ENCODE data around the gene RERG. TPM values are rescaled to one million over a fixed set of nuclear protein-coding genes. Genes with fewer than 3 reads are reported as not detected.

The RERG gene
- total RNA-seq, 2 experiments from 2014 or later = not detected

- H3K27ac Mint-ChIP-seq = no peak overlapping the region
- H3K27me3 Mint-ChIP-seq = peaks cover 54% of the 10 kb centered on the region
- no peaks in the 10 kb centered on the region for H3K4me1 Mint-ChIP-seq (ENCODE audit: low read depth)
- Histone ChIP-seq H3K27me3 (ENCODE audit: control insufficient read depth in 1 of 2, insufficient read depth in 2 of 2, low read length in 2 of 2) (peaks cover 0 to 32% of the 10 kb centered on the region in 2 experiments), H3K4me3 (ENCODE audit: low read length) (no peak overlapping the region), H3K36me3 (ENCODE audit: insufficient read depth, low read length) (no peaks in the 10 kb centered on the region), H3K27ac (ENCODE audit: low read depth in 1 of 2, low read length in 2 of 2) (no peak overlapping the region), H3K9me3 (ENCODE audit: control insufficient read depth in 1 of 2, insufficient read depth in 1 of 2, low read length in 2 of 2) (peaks cover 0 to 3% of the 10 kb centered on the region in 2 experiments), H3K4me1 (ENCODE audit: insufficient read depth, low read length) (no peaks in the 10 kb centered on the region)
- DNase-seq = no peak
- ChIA-PET CTCF (interaction anchor here (1.0 to 1.2 kb wide), 2 partner anchors 13 to 14 kb away, joined by 3 to 7 read pairs; partner anchors contain the start of gene RERG), POLR2A (no interaction called here)
- no peak overlapping the region for H3K4me3 Mint-ChIP-seq
- intact Hi-C loops (cut with DNase I, micrococcal nuclease) = no loop called here
- no peaks in the 10 kb centered on the region for H3K36me3 Mint-ChIP-seq (ENCODE audit: low read depth)
- TF ChIP-seq, protein P1, sequence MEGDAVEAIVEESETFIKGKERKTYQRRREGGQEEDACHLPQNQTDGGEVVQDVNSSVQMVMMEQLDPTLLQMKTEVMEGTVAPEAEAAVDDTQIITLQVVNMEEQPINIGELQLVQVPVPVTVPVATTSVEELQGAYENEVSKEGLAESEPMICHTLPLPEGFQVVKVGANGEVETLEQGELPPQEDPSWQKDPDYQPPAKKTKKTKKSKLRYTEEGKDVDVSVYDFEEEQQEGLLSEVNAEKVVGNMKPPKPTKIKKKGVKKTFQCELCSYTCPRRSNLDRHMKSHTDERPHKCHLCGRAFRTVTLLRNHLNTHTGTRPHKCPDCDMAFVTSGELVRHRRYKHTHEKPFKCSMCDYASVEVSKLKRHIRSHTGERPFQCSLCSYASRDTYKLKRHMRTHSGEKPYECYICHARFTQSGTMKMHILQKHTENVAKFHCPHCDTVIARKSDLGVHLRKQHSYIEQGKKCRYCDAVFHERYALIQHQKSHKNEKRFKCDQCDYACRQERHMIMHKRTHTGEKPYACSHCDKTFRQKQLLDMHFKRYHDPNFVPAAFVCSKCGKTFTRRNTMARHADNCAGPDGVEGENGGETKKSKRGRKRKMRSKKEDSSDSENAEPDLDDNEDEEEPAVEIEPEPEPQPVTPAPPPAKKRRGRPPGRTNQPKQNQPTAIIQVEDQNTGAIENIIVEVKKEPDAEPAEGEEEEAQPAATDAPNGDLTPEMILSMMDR (IDR thresholded peaks at IDR 0.05) = no peak
- no peak for ATAC-seq (ENCODE audit: poor library complexity)
- H3K9me3 Mint-ChIP-seq = no peaks in the 10 kb centered on the region
Measured at GRCh38 chr12:15234011-15234410, 12.8 kb upstream of the RERG start.

DNA sequence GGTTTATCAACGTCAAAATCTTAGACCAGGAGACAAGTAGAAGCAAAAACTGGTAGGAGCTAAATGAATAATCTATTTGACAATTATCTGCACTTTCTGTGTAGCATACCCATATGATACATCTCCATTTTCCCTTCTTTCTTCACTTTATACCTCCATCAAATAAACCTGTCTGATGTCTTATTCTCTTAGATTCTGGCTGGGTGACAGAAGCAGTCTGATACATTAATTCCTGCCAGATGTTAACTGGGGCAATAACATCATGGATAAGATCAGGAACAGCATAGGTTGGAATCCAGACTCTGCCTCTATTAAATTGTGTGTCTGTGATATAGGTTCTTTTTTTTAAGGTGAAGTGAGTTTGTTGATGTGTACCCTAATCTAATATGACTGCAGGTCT lies 11.7 kb upstream of the RERG start:
- Histone ChIP-seq H3K4me1 (ENCODE audit: insufficient read depth, low read length) (no peaks in the 10 kb centered on the region), H3K36me3 (ENCODE audit: insufficient read depth, low read length) (no peaks in the 10 kb centered on the region), H3K27ac (ENCODE audit: low read depth in 1 of 2, low read length in 2 of 2) (no peak overlapping the region), H3K27me3 (ENCODE audit: control insufficient read depth in 1 of 2, insufficient read depth in 2 of 2, low read length in 2 of 2) (peaks cover 0 to 22% of the 10 kb centered on the region in 2 experiments), H3K4me3 (ENCODE audit: low read length) (no peak overlapping the region), H3K9me3 (ENCODE audit: control insufficient read depth in 1 of 2, insufficient read depth in 1 of 2, low read length in 2 of 2) (peaks cover 0 to 3% of the 10 kb centered on the region in 2 experiments)
- no peaks in the 10 kb centered on the region for H3K36me3 Mint-ChIP-seq (ENCODE audit: low read depth)
- no peak for DNase-seq
- no peak overlapping the region for H3K27ac Mint-ChIP-seq
- H3K4me3 Mint-ChIP-seq = no peak overlapping the region
- CTCF ChIA-PET = interaction anchor here (1.2 kb wide), 1 partner anchor 12 kb away, joined by 7 read pairs; the partner anchor contains the start of gene RERG
- ATAC-seq (ENCODE audit: poor library complexity) = no peak
- TF ChIP-seq, protein P1 (IDR thresholded peaks at IDR 0.05) = no peak
- H3K4me1 Mint-ChIP-seq (ENCODE audit: low read depth) = no peaks in the 10 kb centered on the region
- intact Hi-C loops (cut with DNase I, micrococcal nuclease) = no loop called here
- H3K9me3 Mint-ChIP-seq = no peaks in the 10 kb centered on the region
- H3K27me3 Mint-ChIP-seq = peaks cover 53% of the 10 kb centered on the region
- POLR2A ChIA-PET = no interaction called here

- no peak for ATAC-seq (ENCODE audit: poor library complexity)
- Histone ChIP-seq H3K9me3 (ENCODE audit: control insufficient read depth in 1 of 2, insufficient read depth in 1 of 2, low read length in 2 of 2) (peaks cover 0 to 3% of the 10 kb centered on the region in 2 experiments), H3K27ac (ENCODE audit: low read depth in 1 of 2, low read length in 2 of 2) (no peak overlapping the region), H3K4me3 (ENCODE audit: low read length) (no peak overlapping the region), H3K27me3 (ENCODE audit: control insufficient read depth in 1 of 2, insufficient read depth in 2 of 2, low read length in 2 of 2) (peaks cover 0 to 19% of the 10 kb centered on the region in 2 experiments), H3K4me1 (ENCODE audit: insufficient read depth, low read length) (no peaks in the 10 kb centered on the region), H3K36me3 (ENCODE audit: insufficient read depth, low read length) (no peaks in the 10 kb centered on the region)
- peaks cover 53% of the 10 kb centered on the region for H3K27me3 Mint-ChIP-seq
- CTCF ChIA-PET = interaction anchor here (2.7 kb wide), 1 partner anchor 10 kb away, joined by 18 read pairs; the partner anchor contains the start of gene RERG
- intact Hi-C loops (cut with DNase I, micrococcal nuclease) = loop anchor here in 1 of 2 experiments (2.0 kb wide), 1 partner anchor 623 kb away; no protein-coding TSS in a partner anchor
- DNase-seq = no peak
- no peak overlapping the region for H3K4me3 Mint-ChIP-seq
- H3K36me3 Mint-ChIP-seq (ENCODE audit: low read depth) = no peaks in the 10 kb centered on the region
- H3K9me3 Mint-ChIP-seq = no peaks in the 10 kb centered on the region
- POLR2A ChIA-PET = interaction anchor here (1.3 kb wide), 1 partner anchor 10 kb away, joined by 5 read pairs; the partner anchor contains the start of gene RERG
- no peaks in the 10 kb centered on the region for H3K4me1 Mint-ChIP-seq (ENCODE audit: low read depth)
- TF ChIP-seq, protein P1 (IDR thresholded peaks at IDR 0.05) = no peak
- H3K27ac Mint-ChIP-seq = no peak overlapping the region
Measured at GRCh38 chr12:15231493-15231892, 10.3 kb upstream of the RERG start.

Data from CD4-positive, alpha-beta T cell (primary cell).